Measurements from ENCODE around the gene ERCC5.

Gene ERCC5

GRCh38 chr13:102845289-102845629 lies 573 bp upstream of the ERCC5 start:
- no peak for FAIRE-seq

DNA sequence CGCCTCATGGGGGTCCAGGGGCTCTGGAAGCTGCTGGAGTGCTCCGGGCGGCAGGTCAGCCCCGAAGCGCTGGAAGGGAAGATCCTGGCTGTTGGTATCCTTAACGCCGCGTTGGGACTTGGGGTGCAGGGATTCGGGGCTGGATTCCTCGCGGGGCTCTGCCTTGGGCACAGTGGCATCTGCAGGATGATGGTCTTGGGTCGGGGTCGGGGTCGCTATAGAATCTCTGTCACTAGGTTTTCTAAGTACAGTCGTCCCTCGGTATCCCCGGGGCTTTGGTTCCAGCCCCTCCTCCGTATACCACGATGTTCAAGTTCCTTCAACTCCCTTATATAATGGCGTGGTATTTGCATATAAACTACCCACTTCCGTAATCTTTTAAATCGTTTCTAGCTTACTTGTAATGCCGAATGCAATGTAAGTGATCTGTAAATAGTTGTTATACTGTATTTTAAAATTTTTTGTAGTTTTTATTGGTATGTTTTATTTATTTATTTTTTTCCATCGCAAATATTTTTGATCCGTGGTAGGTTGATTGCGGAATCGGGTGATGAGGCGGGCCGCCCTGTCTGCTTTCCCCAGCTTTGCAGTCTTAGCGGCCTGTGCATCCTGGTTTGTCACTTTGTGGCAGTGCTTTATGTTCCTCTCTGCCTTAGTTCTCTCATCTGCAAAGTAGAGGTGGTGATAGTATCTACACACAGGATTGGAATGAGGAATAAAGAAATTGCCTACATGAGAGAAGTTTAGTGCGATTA lies 606 bp downstream of the ERCC5 start:
- no peak for FAIRE-seq

GRCh38 chr13:102847272-102848234 lies 1.7 kb downstream of the ERCC5 start:
- peak; percentile 31 for FAIRE-seq

- FAIRE-seq: no peak
Measured at GRCh38 chr13:102848956-102849355, 3.1 kb downstream of the ERCC5 start.

DNA sequence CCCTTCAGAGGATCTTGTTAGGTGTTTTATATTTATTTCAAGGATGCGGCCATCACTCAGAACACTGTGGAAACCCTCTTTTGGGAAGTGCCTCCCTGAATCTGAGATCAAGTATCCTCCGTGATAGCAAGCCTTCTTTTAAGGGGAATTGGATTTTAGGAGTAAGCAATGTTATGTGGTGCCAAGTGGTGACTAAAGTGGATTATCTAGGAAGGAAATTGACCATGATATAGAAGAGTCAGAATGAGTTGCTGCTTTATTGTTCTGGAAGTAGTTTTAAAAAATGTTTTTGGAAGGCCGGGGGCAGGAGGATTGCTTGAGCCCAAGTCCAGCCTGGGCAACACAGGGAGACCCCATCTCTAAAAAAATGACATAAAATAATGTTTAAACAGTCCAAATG lies 6.7 kb downstream of the ERCC5 start:
- FAIRE-seq: no peak

- no peak for FAIRE-seq
Measured at GRCh38 chr13:102854675-102855074, 8.8 kb downstream of the ERCC5 start.

- FAIRE-seq: no peak
Measured at GRCh38 chr13:102856557-102856956, 10.7 kb downstream of the ERCC5 start.

- no peak for FAIRE-seq
Measured at GRCh38 chr13:102862624-102863210, 16.9 kb downstream of the ERCC5 start.

- FAIRE-seq: no peak
Measured at GRCh38 chr13:102863590-102863989, 17.8 kb downstream of the ERCC5 start.

- FAIRE-seq: no peak
Measured at GRCh38 chr13:102868366-102868936, 22.6 kb downstream of the ERCC5 start.

DNA sequence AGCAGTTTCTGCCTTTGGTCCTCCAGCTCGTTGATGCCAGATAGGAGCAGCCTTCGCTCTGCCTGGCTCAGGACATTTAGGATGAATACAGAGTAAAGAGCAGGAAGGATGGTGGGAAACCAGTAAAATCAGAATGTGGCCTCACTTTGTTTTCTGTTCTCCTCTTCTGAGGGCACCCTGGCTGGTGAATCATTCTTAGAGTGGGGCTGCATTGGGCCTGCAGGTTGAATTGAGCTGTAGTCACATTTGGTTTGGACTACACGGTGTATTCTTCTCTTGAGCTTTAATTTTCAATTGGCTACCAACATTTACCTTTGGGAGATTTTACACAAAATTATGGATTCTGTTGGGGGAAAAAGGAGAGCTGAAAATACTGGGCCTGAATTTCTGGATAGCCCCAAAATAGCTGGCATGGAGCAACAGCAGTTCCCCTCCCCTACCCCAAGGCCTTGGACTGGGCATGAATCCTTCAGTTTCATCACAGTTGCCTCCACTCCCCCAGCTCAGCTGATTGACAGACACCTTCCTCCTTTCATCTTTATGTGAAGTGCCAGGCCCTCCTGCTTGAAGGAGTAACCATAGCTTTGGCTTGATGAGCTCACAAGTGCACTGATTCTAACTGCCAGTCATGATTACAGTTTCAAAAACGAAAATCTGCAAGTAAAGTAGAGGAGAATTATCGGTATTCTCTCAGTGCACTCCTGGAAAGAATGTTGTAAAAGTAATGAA lies 24.3 kb downstream of the ERCC5 start:
- no peak for FAIRE-seq

- no peak for FAIRE-seq
Measured at GRCh38 chr13:102870677-102871415, 25.0 kb downstream of the ERCC5 start.

DNA sequence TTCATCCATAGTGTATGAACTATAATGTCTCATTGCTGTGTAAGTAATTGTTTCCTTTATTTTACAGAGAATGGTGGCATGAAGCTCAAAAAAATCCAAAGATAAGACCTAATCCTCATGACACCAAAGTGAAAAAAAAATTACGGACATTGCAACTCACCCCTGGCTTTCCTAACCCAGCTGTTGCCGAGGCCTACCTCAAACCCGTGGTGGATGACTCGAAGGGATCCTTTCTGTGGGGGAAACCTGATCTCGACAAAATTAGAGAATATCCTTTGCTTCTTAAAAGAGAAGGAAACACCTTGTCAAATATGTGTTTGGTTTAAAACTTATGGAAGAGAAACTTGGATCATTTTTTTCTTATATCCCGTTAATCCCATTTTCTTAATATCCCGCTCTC lies 26.3 kb downstream of the ERCC5 start:
- no peak for FAIRE-seq

DNA sequence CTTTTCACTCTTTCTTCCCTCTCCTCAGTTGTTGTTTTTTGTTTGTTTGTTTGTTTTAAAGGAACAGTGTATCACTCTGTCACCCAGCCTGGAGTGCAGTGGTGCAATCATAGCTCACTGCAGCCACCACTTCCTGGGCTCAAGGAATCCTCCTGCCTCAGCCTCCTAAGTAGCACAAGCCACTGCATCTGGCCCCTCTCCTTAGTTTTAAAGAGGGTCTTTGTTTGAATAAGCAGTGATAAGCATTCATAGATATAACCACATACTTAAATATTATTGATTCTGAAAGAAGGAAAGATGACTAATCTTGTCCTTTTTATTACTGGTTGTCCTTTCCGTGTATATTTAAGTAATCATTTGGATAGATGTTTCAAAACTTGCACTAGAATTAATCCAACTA lies 26.7 kb downstream of the ERCC5 start:
- no peak for FAIRE-seq

DNA sequence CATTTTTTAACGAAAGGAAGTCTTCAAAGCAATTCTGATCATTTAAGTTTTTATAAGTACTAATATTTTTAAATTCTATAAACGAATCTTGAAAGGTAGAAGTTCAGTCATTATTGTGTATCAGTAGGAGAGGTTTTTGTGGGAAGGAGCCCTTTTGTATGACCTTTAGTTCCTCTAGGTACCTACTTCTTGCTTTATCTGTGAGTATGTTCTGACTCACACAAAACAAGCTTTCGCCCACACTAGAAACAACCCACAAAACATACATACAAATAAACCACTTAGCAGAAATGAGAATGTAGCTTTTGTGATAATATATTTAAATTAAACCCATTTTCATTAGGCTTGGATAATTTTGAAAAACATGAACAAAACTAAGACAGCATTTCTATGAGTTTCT lies 27.8 kb downstream of the ERCC5 start:
- FAIRE-seq: no peak

GRCh38 chr13:102875256-102875655 lies 29.4 kb downstream of the ERCC5 start:
- FAIRE-seq: no peak

DNA sequence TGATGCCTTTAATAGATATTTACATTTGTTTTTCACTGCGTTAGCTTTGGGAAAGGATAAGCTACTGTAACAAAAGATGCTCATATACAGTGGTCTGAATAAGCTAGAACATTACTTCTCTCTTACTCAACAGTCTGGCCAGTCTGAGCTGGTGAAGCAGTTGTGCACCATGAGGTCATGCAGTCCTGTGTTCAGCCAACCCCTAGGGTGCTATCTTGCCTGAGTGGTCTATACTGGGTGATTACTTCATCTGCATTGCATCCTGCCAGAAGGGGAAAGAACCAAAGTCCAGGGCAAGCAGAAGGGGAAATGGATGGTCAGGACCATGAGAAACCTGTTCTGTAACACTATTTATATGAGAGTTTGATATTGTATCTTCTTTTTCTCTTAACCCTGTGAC lies 31.5 kb downstream of the ERCC5 start:
- FAIRE-seq: no peak

DNA sequence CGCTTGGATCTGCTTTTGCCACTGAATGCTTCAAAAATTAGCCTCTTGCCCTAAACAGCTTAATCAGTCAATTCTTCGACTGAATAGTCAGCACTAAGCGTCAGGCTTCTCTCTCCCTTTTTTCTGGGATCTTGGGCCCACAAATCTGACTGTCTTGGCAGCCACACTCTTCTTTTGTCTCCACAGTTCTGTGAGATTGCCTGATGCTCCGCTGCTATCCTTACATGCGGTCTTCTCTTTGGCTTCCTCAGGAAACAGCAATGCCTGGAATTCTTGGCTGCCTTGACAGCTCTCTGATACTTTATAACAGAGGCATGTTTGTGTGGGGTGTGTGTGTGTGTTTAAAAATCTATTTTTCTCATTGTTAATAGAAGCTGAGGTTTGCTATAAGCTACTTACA lies 32.6 kb downstream of the ERCC5 start:
- FAIRE-seq: no peak

DNA sequence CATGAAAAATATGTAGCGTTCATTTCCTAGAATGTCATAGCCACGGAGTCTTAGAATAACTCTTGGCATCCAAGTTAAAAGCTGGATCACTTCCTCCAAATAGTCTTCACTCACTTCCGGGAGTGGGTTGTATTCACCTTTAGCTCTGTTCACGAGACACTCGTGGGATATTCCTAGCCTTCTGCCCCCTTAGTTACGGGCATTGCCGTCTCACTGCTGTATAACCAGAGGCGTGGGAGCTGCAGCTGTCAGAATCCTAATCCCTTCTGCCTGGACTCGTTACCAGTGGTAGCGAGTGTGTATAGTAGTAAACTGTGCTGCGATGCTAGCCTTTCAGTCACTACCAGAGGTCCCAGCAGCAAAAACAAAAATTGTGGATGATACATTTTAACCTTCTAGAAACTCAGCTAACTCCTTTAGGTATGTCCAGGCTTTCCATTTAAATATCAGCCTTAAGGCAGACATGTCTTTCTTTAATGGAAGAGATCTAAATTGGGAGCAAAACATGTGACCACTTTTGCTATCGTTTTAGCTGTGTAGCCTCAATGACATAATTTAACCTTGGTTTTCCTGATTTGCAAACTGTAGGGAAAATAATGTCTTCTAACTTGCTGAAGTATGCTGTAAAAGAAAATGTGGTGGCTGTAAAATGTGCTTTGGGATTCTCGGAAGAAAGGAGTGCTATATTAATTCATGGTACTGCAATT lies 34.1 kb downstream of the ERCC5 start:
- FAIRE-seq: no peak

- no peak for FAIRE-seq
Measured at GRCh38 chr13:102881819-102882686, 36.2 kb downstream of the ERCC5 start.
